Left forelimb (tissue), 1 donor: ENCODE results near the gene GRIA3.
"Not testable (repeated sequence)": the region's sequence is repeated elsewhere in the genome, so short reads cannot be mapped to it uniquely, and the experiment has no call there.

ENCODE experiments used
- DNase-seq: peaks from one replicate; pipeline ENCODE4 v3.0.0-alpha.2; 2018; ENCODE audit warnings: low spot score

Gene GRIA3

DNA sequence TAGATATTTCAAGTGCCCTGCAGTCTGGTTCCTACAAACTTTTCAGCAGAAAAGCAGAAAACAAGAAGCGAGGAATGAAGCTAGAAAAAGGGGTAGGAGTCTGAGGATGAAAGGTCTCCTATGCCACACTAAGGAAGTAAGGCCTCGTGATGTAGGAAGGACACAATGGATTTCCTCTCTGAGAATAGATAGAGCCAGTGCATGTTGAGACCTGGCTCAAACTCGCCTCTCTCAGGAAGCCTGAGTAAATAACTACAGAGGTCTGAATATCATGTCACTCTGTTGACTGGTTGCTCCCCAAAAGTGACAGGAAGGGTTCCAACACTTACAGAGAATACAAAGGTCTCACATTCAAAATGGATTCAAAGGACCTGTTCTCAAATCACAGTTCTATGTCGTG lies 93.3 kb downstream of the GRIA3 start:
- no peak for DNase-seq

GRCh38 chrX:123277821-123278220 lies 93.7 kb downstream of the GRIA3 start:
- DNase-seq = no peak

- DNase-seq = no peak
These were observed 98.2 kb downstream of the GRIA3 start for GRCh38 chrX:123282241-123282640.

DNA sequence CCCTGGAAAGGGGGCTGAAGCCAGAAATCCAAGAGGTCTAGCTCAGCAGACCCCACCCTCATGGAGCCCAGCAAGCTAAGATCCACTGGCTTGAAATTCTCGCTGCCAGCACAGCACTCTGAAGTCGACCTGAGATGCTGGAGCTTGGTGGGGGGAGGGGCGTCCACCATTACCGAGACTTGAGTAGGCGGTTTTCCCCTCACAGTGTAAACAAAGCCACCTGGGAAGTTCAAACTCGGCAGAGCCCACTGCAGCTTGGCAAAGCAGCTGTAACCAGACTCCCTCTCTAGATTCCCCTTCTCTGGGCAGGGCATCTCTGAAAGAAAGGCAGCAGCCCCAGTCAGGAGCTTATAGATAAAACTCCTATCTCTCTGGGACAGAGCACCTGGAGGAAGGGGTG lies 99.3 kb downstream of the GRIA3 start:
- DNase-seq = not testable (repeated sequence)

GRCh38 chrX:123291623-123292022 lies 107.5 kb downstream of the GRIA3 start:
- no peak for DNase-seq

DNA sequence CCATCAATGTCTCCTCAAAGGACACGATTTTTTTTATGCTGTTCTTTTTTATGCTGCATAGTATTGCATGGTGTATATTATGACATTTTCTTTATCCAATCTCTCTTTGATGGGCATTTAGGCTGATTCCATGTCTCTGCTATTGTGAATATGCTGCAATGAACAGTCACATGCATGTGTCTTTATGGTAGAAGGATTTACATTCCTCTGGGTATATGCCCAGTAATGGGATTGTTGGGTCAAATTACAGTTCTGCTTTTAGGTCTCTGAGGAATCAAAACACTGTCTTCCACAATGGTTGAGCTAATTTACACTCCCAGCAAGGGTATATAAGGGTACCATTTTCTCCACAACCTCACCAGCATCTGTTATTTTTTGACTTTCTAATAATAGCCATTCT lies 113.9 kb downstream of the GRIA3 start:
- DNase-seq = no peak

DNA sequence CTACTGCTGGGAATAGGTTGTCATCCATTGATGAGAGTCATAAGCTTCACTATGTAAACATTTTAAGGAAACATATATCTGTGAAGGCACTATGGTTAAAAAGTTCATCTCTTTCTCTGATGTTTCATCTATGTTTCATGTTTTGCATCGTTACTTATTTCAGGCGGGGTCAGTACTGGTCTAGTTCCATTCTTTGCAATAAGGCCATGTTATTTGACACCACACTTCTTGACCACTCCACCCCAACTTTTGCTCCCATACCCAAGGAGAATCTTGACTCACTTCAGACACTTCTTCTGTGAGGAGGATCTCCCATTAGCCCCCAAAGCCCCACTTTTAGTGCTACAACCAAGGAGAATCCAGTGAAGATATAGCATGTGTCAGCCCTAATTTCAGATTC lies 119.4 kb downstream of the GRIA3 start:
- no peak for DNase-seq

DNA sequence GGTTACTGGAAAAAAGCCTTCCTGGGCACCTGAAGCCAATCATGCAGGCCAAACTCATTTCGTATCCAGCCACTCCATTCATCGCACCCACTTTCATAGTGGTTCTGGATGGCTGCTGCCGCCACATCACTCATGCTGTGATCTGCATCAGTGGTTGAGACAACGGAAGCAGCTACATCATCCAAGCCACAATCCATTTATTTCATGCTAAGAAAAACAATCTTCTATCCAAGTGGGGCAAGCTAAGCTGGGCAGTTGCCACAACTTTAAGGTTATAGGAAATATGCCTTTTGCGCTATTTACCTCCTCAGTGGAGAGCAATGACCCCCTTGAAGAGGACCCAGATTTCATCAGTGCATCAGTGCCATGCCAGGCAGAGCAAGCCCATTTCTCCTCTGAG lies 124.6 kb downstream of the GRIA3 start:
- DNase-seq = no peak

DNA sequence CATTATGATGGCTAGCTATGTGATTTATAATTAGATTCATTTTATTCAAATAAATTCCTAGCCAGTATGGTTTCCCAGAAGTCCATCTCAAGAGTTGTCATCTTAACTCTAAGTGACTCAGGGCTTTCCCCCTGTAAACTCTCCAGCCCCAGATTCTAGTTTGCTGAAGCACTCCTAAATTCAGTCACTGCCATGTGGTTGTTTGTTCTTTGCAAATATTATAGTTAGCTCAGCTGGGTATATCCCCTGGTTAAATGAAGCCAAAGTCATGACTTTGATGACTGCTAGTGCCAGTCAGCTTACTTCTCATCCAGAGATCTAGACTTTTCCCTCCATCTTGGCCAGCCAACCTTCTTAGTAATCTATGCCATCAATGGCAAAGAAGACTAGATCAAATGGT lies 126.0 kb downstream of the GRIA3 start:
- DNase-seq = no peak

DNA sequence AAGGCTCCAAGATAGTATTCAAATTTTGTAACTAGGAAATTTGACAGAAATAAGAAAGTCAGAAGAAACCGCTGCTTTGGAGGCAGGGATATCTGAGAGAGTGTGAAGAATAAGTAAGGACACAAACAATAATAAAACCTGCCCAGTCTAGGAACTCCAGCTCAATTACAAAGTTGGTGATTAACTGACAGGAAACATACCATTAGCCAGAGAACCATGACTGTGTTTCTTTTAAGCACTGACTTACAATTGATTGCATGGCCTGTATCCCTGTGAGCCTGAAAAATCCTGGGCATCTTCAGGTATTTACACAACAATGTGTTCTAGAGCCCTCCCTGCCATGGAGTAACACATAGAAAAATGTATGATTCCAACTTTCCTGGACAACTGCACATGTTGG lies 127.4 kb downstream of the GRIA3 start:
- no peak for DNase-seq

GRCh38 chrX:123313486-123313885 lies 129.4 kb downstream of the GRIA3 start:
- DNase-seq = no peak

GRCh38 chrX:123320622-123321021 lies 136.5 kb downstream of the GRIA3 start:
- no peak for DNase-seq

DNA sequence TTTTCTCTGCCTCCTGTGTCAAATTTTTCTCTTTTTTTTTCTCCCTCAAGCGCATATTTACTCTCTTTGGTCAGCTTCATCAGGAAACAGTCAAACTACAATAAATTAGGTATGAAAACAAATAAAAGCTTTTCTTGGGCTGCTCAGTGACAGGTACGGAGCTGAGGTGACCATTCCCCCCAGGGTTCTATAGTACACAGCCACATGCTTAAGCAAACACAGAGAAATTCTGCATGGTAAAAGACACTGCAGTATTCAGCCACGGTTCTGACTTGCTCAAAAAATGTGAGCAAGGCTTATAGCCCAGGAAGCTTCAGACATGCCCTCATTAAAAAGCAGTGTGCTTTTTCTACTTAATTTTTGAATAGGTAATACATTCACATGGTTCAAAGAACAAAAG lies 138.5 kb downstream of the GRIA3 start:
- no peak for DNase-seq

GRCh38 chrX:123324625-123325024 lies 140.5 kb downstream of the GRIA3 start:
- DNase-seq = no peak

GRCh38 chrX:123330229-123330942 lies 146.3 kb downstream of the GRIA3 start:
- no peak for DNase-seq

GRCh38 chrX:123331349-123331748 lies 147.3 kb downstream of the GRIA3 start:
- no peak for DNase-seq

DNA sequence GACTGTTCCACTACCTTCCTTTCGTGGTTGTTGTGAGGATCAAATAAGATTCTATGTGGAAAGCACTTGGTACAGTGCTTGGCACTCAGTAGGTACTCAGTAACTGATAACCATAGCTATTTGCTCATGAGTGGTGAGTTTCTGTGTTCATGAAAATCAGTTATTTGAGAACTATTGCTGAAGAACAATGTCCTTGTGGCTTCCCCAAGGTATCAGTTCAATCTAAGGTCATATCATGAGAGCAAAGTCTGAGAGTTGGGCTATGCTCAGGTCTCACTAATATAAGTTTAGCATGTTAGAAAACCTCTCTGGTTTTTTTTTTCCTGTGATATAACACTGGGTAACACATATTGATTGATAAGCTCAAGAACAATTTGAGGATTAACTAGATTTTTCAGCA lies 147.8 kb downstream of the GRIA3 start:
- DNase-seq = no peak

- no peak for DNase-seq
These were observed 152.6 kb downstream of the GRIA3 start for GRCh38 chrX:123336666-123337065.

- DNase-seq = no peak
These were observed 154.0 kb downstream of the GRIA3 start for GRCh38 chrX:123337886-123338639.

GRCh38 chrX:123339221-123339905 lies 155.3 kb downstream of the GRIA3 start:
- DNase-seq = no peak

DNA sequence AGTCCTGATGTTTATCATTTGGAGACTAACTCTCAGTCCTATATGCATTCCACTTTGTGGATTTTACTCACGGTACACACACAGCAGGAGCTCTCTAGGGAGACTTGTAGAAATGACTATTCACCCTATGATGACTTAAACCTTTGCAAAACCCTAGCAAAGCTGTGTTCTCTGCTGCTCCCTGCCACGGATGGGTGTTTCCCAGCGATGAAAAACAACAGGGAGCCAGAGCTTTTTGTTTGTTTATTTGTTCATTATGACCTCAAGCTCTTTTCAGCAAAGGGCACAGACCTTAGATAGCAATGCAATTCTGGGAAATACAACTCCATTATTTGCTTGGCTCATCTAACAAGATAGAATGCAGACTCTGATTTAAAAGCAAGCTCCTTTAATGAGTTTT lies 156.6 kb downstream of the GRIA3 start:
- DNase-seq = no peak

- DNase-seq = no peak
These were observed 164.4 kb downstream of the GRIA3 start for GRCh38 chrX:123348468-123348867.

GRCh38 chrX:123350226-123350625 lies 166.1 kb downstream of the GRIA3 start:
- DNase-seq = no peak
